Measurements from ENCODE around the gene TEAD1.

Gene TEAD1

GRCh38 chr11:12667646-12668045 is 6.6 kb upstream of the TEAD1 start:
- no peak for DNase-seq

DNA sequence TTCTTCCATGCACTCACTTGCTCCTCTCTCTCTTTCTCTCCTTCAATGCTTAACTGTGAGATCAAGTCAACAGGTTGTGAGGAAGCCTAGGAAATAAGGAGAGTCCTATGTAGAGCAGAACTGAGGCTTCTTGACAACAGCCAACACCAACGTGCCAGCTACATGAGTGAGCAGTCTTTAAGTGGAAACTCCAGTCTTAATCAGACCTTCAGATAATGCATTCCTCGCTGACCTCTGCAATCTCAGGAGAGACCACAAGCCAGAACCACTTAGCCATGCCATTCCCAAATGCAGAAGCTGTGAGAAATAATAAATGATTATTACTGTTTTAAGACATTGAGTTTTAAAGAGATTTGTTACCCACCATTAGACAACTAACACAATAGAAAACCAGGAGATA is 6.1 kb upstream of the TEAD1 start:
- DNase-seq: no peak

DNA sequence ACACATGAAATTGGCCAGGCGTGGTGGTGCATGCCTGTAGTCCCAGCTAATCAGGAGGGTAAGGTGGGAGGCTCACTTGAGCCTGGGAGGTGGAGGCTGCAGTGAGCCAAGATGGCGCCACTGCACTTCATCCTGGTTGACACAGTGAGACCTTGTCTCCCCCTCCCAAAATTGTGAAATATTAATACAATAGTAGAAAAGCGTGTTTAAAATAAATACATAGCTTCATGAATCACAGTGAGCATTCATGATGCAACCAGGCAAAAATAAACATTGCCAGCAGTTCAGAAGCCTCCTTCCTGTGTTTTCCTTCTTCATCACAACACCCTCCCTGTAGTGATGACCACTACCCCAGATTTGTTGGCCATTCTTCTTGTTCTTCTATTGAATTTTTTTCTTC is 4.3 kb upstream of the TEAD1 start:
- DNase-seq: no peak

DNA sequence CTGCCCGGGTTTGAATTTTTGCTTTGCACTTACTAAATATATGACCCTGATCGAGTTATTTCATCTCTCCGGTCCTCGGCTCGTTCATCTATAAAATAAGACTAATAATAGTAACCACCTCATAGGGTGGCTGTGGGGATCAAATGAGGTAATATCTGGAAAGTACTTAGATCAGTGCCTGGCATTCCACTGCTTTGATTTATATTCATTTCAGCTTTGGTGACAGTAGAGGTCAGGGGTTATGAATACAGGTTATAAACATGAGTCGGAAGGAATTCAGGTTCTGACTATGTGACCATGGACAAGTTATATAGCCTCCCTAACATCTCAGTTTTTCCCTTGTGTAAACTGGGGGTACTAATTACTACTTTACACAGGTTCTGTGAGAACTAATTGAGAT is 2.9 kb upstream of the TEAD1 start:
- DNase-seq: no peak

DNA sequence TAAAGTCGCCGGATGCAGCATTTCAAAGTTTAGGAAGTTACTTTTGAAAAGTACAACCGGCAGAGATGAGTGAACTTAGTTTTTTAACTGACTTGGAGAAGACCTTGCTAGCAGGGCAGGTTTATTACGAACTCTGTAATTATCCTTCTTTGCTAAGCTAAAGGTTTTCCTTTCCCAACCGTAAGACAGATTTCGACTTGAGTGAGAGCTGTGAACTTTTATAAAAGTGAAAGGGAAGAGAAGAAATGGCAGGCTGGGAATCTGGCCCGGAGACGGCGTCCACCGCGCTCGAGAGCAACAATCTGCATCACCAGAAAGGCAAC is 659 bp upstream of the TEAD1 start:
- no peak for DNase-seq

- DNase-seq: peak; percentile 21
These were observed 332 bp downstream of the TEAD1 start for GRCh38 chr11:12674571-12674935.

GRCh38 chr11:12674936-12675696 is 895 bp downstream of the TEAD1 start:
- DNase-seq: no peak

DNA sequence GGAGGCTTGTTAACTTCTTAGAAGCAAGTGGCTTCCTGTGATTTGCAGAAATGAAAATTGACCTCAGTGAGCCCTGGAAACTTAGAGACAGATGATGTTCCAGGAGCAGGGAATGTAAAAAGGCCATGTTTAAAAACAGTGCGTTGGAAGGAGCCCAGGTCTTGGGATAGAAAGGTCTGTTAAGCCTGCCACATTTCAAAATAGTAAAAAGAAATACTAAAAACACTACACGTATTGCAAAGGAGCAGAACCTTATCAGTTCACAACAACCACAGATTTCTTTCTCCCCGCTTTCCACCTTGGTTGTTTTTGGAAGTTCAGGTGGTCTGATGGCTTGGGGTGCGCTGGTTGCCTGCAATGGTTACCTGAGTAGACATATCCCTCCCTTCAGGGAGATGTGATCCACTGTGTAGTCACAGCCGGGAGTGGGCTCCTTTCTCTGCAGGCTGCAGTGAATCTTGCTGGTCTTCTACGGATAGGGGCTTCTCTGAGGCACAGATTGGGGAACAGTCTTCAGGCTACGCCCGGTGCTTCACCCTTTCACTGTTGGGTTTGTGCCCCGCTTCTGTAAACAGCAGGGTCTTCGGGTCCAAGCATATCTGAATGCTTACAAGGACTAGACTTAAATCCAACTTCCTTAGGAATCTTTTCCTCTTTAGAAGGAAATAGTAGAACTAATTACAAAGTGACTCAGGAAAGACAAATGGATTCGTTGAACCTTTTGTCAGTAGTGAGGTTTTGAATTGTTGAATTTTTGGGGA is 1.9 kb downstream of the TEAD1 start:
- DNase-seq: no peak

GRCh38 chr11:12677131-12677530 is 2.9 kb downstream of the TEAD1 start:
- DNase-seq: no peak

DNA sequence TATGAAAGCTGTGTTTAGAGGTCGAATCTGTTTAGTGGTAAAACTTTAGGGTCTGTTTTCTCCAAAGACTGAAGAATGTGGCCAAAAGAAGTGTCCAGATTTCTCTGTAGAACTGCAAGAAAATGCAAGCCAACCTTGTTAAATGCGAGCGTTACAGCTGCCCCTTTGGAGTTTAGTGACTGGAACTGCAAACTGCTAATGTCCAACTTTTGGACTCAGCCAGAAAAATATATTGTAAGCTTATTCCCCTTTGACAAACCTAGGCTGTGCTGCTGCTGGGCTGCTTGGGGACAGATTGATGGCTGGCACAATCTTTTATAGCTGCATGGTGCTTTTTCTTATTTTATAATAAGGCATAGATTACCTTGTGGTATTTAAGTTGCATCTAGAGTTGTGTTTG is 3.9 kb downstream of the TEAD1 start:
- no peak for DNase-seq

DNA sequence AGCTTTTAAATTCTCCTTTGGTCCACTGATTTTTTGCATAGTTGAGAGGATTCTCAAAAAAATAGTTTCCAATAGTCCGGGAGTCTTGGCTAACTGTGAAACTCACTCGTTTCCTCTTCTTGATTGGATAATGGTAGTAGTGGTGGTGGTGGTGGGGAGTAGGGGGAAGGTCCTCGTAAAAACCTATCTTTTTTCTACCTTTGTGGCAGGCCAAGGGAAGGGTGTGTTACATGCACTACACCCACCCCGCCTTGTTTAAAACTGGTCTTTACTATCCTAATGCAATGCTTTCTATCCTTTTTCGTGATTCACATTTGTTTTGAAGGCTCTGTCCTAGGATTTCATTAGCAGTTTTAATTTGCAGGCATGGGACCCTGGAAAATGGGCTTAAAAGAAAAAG is 4.8 kb downstream of the TEAD1 start:
- no peak for DNase-seq

GRCh38 chr11:12679471-12679870 is 5.2 kb downstream of the TEAD1 start:
- no peak for DNase-seq

- DNase-seq: peak; percentile 44
These were observed 6.2 kb downstream of the TEAD1 start for GRCh38 chr11:12680246-12680939.

GRCh38 chr11:12680940-12681258 is 6.7 kb downstream of the TEAD1 start:
- no peak for DNase-seq

GRCh38 chr11:12681466-12681865 is 7.2 kb downstream of the TEAD1 start:
- DNase-seq: no peak

GRCh38 chr11:12682288-12682687 is 8.1 kb downstream of the TEAD1 start:
- no peak for DNase-seq

DNA sequence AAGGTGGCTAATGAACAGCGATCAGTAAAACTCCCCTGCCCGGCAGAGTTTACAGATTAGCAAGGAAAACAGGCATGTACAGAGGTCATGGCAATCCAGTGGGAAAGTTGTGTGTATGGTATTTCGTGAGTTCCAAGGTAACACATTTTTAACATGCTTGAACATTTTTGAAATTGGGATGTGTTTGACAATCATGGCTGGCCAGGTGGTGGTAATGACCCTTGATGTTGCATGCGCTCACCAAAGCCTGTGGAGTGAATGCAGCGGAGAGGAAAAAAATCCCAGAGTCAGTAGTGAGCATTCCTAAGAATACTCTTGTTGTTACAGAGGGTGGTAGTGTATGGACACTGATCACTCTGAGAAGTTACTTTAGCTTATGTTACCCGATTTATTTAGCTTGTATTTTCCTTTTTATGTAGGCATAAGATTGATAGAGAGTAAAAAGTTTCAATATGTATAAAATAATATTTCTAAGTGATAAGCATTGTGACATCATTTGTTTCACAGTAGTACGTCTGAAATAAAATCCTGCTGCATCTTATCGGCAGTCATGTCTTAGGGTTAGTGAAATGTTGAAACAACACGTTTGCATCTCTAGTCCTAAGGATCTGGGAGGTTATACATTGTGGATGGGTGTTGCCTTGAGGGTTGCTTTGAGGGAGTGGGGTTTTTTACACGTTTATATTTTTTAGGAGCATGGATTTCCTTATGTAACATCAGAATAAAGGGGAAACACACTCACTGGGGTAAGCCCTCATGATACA is 8.7 kb downstream of the TEAD1 start:
- no peak for DNase-seq

DNA sequence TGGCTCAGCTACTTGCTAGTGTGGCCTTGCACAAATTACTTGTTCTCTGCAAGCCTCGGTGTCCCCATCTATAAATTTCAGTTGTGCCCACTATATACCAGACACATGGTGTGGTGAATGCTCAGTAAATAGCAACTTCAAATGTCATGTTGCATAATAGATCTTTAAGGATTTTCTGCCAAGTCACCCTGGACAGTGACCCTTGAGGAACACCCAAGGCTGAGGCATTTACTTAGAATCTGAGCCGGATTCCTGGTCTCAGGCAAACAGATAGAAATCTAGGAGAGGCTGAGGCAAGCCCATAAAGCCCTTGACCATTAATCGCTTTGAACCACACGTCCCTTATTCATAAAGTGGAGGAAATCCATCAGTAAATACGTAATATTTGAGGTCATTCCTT is 9.7 kb downstream of the TEAD1 start:
- no peak for DNase-seq

DNA sequence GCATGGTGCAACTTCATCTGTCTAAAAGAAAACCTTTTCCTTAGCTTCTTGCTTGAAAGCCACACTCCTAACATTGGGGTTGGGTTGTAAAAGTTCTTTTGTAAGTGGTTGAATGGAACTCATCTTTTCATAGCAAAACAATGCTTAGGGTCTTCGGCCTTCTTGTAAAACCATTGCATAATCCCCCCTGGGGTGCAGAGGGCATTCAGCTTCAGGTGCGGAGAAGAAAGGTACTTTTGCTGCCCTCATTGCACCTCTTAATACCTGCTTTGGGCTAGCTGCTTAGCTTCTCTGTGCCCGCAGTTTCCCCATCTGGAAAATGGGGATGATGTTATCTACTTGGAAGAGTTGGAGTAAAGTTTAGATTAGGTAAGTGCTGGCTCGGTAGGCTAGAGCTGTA is 10.1 kb downstream of the TEAD1 start:
- DNase-seq: no peak

DNA sequence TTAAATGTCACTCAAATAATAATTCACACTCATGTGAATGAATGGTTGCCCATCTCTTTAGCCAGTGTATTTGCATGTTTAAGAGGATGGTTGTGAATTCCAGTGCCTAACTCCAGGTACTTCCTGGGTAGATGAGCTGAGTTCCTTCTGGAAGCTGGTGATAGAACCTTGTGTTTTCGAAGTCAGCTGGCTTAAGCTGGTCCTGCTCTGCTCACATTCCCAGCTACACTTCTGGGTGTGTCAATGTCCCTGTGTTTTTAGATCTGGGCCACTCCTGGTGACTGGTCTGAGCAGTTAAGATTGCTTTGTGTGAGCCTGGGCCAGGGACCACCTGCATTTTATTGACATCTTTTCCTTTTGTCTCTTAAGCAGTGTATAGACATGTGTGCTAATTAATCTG is 10.6 kb downstream of the TEAD1 start:
- DNase-seq: no peak

GRCh38 chr11:12685229-12685628 is 11.0 kb downstream of the TEAD1 start:
- DNase-seq: no peak

- no peak for DNase-seq
These were observed 12.2 kb downstream of the TEAD1 start for GRCh38 chr11:12686246-12687060.

GRCh38 chr11:12687216-12687623 is 13.0 kb downstream of the TEAD1 start:
- no peak for DNase-seq
